ENCODE results near the gene RNF222. TPM values are rescaled to one million over a fixed set of nuclear protein-coding genes. Genes with fewer than 3 reads are reported as not detected.
A peak's percentile ranks its signal among the peaks of the same experiment; 100 is the strongest.

Gene RNF222
- polyA plus RNA-seq, 1 donor from 2014 or later = not detected

GRCh38 chr17:8410883-8411238 lies 13.2 kb upstream of the RNF222 start:
- Histone ChIP-seq H3K36me3 (ENCODE audit: insufficient read depth, low read length) (no peaks in the 10 kb centered on the region), H3K9ac (ENCODE audit: low read length) (no peak overlapping the region), H3K79me2 (replicated peaks; ENCODE audit: insufficient read depth, low read length) (no peaks in the 10 kb centered on the region), H3K27me3 (ENCODE audit: insufficient read depth, low read depth, low read length) (no peaks in the 10 kb centered on the region), H3K4me3 (ENCODE audit: low read length) (no peak overlapping the region), H3K9me2 (ENCODE audit: insufficient read depth, low read length) (no peaks in the 10 kb centered on the region), H4K20me1 (ENCODE audit: insufficient read depth) (no peaks in the 10 kb centered on the region), H3K4me2 (ENCODE audit: low read length) (no peak overlapping the region), H3F3A (ENCODE audit: insufficient read depth, low read length, poor library complexity, severe bottlenecking) (no peaks in the 10 kb centered on the region), H3K27ac (ENCODE audit: low read length) (no peak overlapping the region), H3K9me3 (ENCODE audit: low read length) (no peaks in the 10 kb centered on the region), H2AFZ (ENCODE audit: low read depth, low read length) (no peak overlapping the region)
- TF ChIP-seq POLR2AphosphoS5 (IDR thresholded peaks at IDR 0.05) (no peak), TAF1 (IDR thresholded peaks at IDR 0.05; ENCODE audit: low read depth) (no peak), EP300 (conservative IDR thresholded peaks at IDR 0.05; ENCODE audit: poor library complexity, severe bottlenecking) (no peak), SMC3 (conservative IDR thresholded peaks at IDR 0.05; ENCODE audit: poor library complexity) (no peak)
- TF ChIP-seq, protein P1, sequence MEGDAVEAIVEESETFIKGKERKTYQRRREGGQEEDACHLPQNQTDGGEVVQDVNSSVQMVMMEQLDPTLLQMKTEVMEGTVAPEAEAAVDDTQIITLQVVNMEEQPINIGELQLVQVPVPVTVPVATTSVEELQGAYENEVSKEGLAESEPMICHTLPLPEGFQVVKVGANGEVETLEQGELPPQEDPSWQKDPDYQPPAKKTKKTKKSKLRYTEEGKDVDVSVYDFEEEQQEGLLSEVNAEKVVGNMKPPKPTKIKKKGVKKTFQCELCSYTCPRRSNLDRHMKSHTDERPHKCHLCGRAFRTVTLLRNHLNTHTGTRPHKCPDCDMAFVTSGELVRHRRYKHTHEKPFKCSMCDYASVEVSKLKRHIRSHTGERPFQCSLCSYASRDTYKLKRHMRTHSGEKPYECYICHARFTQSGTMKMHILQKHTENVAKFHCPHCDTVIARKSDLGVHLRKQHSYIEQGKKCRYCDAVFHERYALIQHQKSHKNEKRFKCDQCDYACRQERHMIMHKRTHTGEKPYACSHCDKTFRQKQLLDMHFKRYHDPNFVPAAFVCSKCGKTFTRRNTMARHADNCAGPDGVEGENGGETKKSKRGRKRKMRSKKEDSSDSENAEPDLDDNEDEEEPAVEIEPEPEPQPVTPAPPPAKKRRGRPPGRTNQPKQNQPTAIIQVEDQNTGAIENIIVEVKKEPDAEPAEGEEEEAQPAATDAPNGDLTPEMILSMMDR (IDR thresholded peaks at IDR 0.05; ENCODE audit: poor library complexity, severe bottlenecking) = no peak
- TF ChIP-seq, protein P2, sequence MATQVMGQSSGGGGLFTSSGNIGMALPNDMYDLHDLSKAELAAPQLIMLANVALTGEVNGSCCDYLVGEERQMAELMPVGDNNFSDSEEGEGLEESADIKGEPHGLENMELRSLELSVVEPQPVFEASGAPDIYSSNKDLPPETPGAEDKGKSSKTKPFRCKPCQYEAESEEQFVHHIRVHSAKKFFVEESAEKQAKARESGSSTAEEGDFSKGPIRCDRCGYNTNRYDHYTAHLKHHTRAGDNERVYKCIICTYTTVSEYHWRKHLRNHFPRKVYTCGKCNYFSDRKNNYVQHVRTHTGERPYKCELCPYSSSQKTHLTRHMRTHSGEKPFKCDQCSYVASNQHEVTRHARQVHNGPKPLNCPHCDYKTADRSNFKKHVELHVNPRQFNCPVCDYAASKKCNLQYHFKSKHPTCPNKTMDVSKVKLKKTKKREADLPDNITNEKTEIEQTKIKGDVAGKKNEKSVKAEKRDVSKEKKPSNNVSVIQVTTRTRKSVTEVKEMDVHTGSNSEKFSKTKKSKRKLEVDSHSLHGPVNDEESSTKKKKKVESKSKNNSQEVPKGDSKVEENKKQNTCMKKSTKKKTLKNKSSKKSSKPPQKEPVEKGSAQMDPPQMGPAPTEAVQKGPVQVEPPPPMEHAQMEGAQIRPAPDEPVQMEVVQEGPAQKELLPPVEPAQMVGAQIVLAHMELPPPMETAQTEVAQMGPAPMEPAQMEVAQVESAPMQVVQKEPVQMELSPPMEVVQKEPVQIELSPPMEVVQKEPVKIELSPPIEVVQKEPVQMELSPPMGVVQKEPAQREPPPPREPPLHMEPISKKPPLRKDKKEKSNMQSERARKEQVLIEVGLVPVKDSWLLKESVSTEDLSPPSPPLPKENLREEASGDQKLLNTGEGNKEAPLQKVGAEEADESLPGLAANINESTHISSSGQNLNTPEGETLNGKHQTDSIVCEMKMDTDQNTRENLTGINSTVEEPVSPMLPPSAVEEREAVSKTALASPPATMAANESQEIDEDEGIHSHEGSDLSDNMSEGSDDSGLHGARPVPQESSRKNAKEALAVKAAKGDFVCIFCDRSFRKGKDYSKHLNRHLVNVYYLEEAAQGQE (IDR thresholded peaks at IDR 0.05; ENCODE audit: borderline replicate concordance) = no peak

DNA sequence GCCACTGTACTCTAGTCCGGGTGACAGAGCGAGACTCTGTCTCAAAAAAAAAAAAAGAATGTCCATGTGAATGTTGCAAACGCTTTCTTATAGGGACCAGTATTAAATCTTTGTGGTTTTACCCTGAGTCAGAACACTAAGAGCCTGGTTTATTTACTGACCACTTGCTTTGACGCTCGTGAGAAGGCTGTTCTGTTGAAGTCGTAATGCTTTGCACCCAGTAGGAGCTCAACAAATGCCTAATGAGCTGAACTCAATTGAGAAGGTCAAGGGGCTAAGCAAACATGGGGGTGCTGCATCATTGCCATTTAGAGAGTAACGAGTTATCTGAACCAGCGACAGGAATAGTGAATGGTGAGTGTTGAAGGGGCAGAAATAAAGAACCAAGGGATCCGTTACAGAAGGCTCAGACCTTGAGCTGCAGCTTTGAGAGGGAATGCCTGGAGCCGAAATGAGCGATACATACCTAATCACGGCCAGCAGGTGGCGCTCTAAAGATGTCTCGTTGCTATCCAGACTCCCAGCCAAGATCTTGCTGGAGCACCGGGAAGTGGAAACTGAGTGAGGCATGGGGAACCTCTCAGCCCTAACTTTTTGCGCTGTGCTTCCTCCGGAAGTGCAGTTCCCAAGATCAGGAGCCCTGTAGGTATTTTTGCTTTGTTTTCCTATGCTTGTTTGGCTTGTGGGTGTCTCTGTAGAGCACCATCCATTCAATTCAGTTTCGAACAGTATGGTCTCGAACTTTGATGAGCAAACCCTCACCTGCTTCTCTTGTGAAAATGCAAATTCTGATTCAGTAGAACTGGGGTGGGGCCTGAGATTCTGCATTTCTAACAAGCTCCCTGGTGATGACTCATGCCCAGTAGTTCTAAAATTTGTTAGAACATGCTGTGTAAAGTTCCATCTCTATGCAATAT lies 12.6 kb upstream of the RNF222 start:
- Histone ChIP-seq H3K4me2 (ENCODE audit: low read length) (no peak overlapping the region), H3K27ac (ENCODE audit: low read length) (no peak overlapping the region), H4K20me1 (ENCODE audit: insufficient read depth) (no peaks in the 10 kb centered on the region), H3K36me3 (ENCODE audit: insufficient read depth, low read length) (no peaks in the 10 kb centered on the region), H3F3A (ENCODE audit: insufficient read depth, low read length, poor library complexity, severe bottlenecking) (no peaks in the 10 kb centered on the region), H3K27me3 (ENCODE audit: insufficient read depth, low read depth, low read length) (no peaks in the 10 kb centered on the region), H3K9ac (ENCODE audit: low read length) (no peak overlapping the region), H3K4me3 (ENCODE audit: low read length) (no peak overlapping the region), H3K9me3 (ENCODE audit: low read length) (no peaks in the 10 kb centered on the region), H3K79me2 (replicated peaks; ENCODE audit: insufficient read depth, low read length) (no peaks in the 10 kb centered on the region), H2AFZ (ENCODE audit: low read depth, low read length) (no peak overlapping the region), H3K9me2 (ENCODE audit: insufficient read depth, low read length) (no peaks in the 10 kb centered on the region)
- TF ChIP-seq SMC3 (conservative IDR thresholded peaks at IDR 0.05; ENCODE audit: poor library complexity) (peak; percentile 89), POLR2AphosphoS5 (IDR thresholded peaks at IDR 0.05) (no peak), MXI1 (conservative IDR thresholded peaks at IDR 0.05; ENCODE audit: poor library complexity, severe bottlenecking) (no peak), RAD21 (conservative IDR thresholded peaks at IDR 0.05) (peak; percentile 77)
- TF ChIP-seq, protein P1 (IDR thresholded peaks at IDR 0.05; ENCODE audit: poor library complexity, severe bottlenecking) = peak; percentile 85

All from neural cell (in vitro differentiated cells).